ENCODE measurements around the gene TCHH. TPM values are rescaled to one million over a fixed set of nuclear protein-coding genes. Genes with fewer than 3 reads are reported as not detected.

The TCHH gene
- total RNA-seq (1 to 10 TPM; 2.2 to 2.9 TPM), polyA plus RNA-seq (ENCODE audit: insufficient read depth, low read depth, low replicate concordance) (0.53 TPM)
- long read RNA-seq, donor 1: 0 reads
- long read RNA-seq, donor 2: 0 reads

GRCh38 chr1:152115344-152115743, at the start of gene TCHH:
Gene TCHH (minus strand): TSS chr1:152115444. CDS start chr1:152114080, 1,364 bp downstream.
- Histone ChIP-seq H3K27ac (no peak within 1 kb of the TSS), H3K36me3 (ENCODE audit: low read depth, missing control alignments) (no peaks in the 10 kb centered on the region), H3K4me3 (no peak within 1 kb of the TSS), H3K9me3 (no peaks in the 10 kb centered on the region), H3K4me1 (peaks cover 7% of the 10 kb centered on the region), H3K27me3 (no peaks in the 10 kb centered on the region)
- TF ChIP-seq POLR2A (IDR thresholded peaks at IDR 0.05): no peak
- no peak for TF ChIP-seq CTCF (IDR thresholded peaks at IDR 0.05)
- no peak for DNase-seq
- WGBS, 2 donors: 59 to 65% methylated on average over 4 of the region's 4 CpGs
- intact Hi-C loops (cut with DNase I; ENCODE audit: low total_unique reads): no loop called here

- TF ChIP-seq CTCF (IDR thresholded peaks at IDR 0.05) (no peak), POLR2A (IDR thresholded peaks at IDR 0.05) (no peak)
- DNase-seq: no peak
- intact Hi-C loops (cut with DNase I; ENCODE audit: low total_unique reads): no loop called here
- H3K36me3 ChIP-seq (ENCODE audit: low read depth, missing control alignments): no peaks in the 10 kb centered on the region
- no peak overlapping the region for H3K27ac ChIP-seq
- H3K9me3 ChIP-seq: no peaks in the 10 kb centered on the region
- H3K4me3 ChIP-seq: no peak overlapping the region
- no peaks in the 10 kb centered on the region for H3K27me3 ChIP-seq
- 82 to 89% methylated on average over 2 of the region's 2 CpGs for WGBS, 2 donors
- H3K4me1 ChIP-seq: peaks cover under 1% of the 10 kb centered on the region
These were observed 49.4 kb upstream of the TCHH start for GRCh38 chr1:152164517-152165136.

- no peak for TF ChIP-seq POLR2A (IDR thresholded peaks at IDR 0.05)
- no peak for TF ChIP-seq CTCF (IDR thresholded peaks at IDR 0.05)
- Histone ChIP-seq H3K4me3 (no peak overlapping the region), H3K9me3 (no peaks in the 10 kb centered on the region), H3K36me3 (ENCODE audit: low read depth, missing control alignments) (no peaks in the 10 kb centered on the region), H3K27me3 (no peaks in the 10 kb centered on the region), H3K27ac (no peak overlapping the region), H3K4me1 (no peaks in the 10 kb centered on the region)
- DNase-seq: no peak
- 22 to 39% methylated on average over 1 of the region's 1 CpG for WGBS, 2 donors
- intact Hi-C loops (cut with DNase I; ENCODE audit: low total_unique reads): no loop called here
These were observed 47.7 kb upstream of the TCHH start for GRCh38 chr1:152162792-152163463.

- no peak overlapping the region for H3K27ac ChIP-seq
- DNase-seq: no peak
- H3K4me1 ChIP-seq: no peaks in the 10 kb centered on the region
- no peaks in the 10 kb centered on the region for H3K9me3 ChIP-seq
- intact Hi-C loops (cut with DNase I; ENCODE audit: low total_unique reads): no loop called here
- no peaks in the 10 kb centered on the region for H3K36me3 ChIP-seq (ENCODE audit: low read depth, missing control alignments)
- TF ChIP-seq POLR2A (IDR thresholded peaks at IDR 0.05) (no peak), CTCF (IDR thresholded peaks at IDR 0.05) (no peak)
- H3K27me3 ChIP-seq: no peaks in the 10 kb centered on the region
- H3K4me3 ChIP-seq: no peak overlapping the region
- WGBS, 2 donors: 83 to 85% methylated on average over 3 of the region's 3 CpGs
These were observed 45.3 kb upstream of the TCHH start for GRCh38 chr1:152160576-152160975.
